Measurements from ENCODE around the gene PLAC1.

PLAC1 gene

GRCh38 chrX:134571796-134572195, 86.5 kb downstream of the PLAC1 start:
- no peak for DNase-seq

DNA sequence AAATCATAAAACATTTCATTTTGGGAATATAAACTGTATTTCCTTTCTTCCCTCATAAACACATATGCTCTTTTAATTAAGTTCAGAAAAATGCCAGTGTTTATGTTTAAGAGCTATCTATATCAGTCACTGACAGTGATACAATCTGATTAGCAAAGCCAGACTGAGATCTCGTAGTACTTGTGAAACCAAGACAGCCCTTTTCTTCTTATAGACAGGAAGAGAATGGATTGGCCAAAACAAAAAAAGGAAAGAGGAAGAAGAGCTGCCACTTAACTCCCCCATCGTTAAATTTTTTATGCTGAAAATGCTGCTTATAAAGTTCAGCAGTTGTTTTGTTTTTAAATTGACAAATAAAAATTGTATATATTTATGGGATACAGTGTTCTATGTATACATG, 87.4 kb downstream of the PLAC1 start:
- no peak for DNase-seq

GRCh38 chrX:134570509-134570846, 87.8 kb downstream of the PLAC1 start:
- DNase-seq, result no peak

- no peak for DNase-seq
Measured at GRCh38 chrX:134569306-134569705, 89.0 kb downstream of the PLAC1 start.

DNA sequence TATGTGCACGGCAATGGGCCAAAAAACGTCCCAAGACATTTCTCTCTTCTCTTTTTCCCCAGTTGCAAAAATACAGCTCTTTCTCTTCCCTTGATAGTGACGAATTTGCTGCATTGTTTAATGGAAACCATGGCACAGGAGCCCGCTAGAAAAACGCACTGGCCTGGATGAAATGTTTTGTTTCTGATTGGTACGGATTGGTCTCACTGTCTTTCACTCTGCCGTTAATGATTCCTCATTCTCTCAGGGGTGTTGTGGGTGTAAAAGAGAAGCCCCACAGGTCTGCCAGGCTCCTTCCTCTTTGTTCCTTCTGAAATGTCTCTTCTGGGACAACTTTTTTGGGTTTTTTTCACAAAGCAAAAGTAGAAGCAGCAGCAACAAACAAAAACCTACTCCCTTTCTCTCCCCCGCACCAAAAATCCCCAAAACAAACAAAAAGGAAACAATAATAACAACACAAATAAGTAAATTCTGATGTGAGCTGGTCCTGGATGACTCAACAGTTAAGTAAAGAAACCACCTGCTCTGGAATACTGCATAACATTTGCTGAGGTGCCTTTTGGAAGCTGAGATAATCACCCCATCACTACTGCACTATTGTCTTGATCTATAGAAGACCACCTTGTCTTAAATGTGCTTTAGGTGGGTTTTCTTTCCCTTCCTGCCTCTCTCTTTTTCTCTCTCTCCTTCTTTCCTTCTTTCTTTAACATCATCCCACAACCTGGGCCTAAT, 89.8 kb downstream of the PLAC1 start:
- DNase-seq, result no peak

DNA sequence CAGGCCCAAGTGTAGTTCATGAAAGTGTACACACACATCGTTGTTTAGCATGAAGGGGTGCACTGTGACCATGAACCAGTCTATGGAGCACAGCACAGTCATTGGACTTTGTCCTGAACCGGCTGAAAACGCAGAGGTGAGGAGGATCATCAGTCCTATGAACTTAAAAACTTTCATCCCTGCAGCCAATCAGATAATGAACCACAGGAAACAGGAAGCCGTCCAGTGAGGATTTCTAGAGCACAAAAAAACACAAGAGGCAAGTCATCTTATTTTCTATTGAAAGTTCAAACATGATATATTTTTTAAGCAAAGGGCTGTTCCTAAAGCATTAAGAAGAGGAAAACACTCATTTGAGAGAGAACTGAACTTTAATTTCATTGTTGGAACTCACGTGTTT, 91.8 kb downstream of the PLAC1 start:
- no peak for DNase-seq

DNA sequence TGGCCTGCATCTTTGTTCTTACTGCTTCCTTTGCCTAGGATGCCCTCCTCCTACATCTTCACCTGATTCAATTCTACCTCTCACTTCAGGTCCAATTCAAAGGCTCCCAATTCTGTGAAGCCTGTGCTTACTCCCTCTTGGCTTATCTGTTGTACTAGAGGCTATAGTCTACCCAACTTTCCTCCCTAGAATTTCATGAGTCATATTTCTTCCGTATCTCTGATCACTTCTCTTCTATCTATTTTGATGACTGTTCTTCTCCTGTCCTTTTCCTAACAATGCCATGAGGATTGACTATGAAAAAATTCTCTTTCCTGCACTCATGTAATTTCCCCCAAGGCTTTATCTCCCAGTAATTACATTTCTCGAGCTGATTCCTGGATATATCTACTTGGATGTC, 96.3 kb downstream of the PLAC1 start:
- no peak for DNase-seq

- peak; percentile 35 for DNase-seq
Measured at GRCh38 chrX:134558133-134558532, 100.1 kb downstream of the PLAC1 start.

DNA sequence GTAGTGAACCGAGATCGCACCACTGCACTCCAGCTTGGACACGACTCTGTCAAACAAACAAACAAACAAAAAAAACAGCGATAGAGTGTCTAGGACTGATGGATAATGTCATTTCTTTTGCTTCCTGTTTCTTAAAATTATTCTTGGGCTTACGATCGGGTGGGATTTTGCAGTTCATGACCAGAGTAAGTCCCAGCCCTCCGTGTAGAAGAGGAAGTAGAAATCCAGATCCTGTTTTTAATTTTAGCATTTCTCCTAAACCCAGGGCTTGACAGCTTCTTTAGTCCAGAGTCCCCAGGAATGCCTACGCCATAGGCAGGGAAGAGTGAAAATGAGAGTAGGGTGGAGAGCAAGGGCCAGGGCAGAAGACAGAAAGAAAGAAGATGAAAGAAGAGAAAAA, 104.0 kb downstream of the PLAC1 start:
- no peak for DNase-seq

DNA sequence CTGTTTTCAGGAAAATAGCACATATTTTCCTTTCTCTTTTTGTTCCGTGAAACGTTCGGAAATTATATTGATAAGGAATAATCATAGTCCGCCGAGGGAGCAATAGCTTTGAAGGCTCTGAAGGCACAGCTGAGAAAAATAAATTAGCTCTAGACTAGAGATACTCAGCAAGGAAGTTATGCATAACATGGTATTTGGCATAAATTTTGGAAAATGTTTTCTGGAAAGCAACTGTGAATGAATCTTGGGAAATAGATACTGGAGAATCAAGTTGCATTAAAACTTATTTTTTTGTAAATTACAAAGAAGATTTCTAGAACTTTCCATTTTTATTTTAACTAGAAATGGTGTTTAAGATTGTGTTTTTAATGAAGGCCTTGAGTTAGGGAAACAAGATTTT, 105.9 kb downstream of the PLAC1 start:
- no peak for DNase-seq

GRCh38 chrX:134551376-134552048, 106.8 kb downstream of the PLAC1 start:
- DNase-seq, result no peak

DNA sequence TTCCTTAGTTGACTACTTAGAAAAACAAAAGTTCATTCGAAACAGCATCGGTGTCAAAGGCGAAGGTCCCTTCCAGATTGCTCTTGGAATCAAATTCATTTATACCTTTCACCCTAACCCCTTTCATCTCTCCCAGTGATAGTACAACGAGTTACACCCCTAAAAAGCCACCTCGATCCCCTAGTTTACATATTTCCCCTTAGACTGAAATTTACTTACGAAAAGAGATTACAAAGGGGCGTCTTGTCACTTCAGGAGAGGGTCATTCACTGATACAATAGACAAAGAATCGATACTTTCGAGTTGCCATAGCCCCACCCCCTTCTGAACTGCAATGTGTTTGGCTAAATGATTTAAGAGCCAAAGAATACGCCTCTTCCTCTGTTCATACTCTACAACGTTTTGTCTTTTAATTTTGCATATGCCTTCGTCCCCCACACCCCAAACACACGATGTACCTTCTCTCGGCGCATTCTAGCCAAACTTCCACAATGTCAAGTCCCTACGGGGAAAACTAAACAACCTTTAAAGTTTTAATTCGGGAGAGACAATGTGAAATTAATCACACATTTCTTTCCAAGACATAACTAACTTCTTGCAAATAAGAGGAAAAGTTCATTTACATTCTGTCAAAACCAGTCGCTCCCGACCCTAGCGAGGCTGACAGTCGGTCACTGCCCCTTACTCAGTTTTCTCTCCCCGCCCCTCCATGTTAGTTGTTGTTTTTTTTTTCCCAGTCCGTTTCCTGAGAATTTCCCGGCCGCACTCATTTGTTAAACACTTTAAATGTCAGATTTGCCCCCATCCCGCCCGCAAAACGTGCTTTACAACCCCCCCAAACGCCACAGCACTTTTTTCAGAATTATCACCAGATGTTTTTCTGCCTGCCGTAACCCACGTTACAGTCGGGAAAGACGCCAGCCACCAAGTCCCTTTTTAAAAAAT, 109.7 kb downstream of the PLAC1 start:
- DNase-seq, result peak; percentile 25

- DNase-seq, result no peak
Measured at GRCh38 chrX:134547047-134547679, 111.1 kb downstream of the PLAC1 start.

GRCh38 chrX:134546187-134546586, 112.1 kb downstream of the PLAC1 start:
- DNase-seq, result no peak

- no peak for DNase-seq
Measured at GRCh38 chrX:134545510-134545909, 112.8 kb downstream of the PLAC1 start.

DNA sequence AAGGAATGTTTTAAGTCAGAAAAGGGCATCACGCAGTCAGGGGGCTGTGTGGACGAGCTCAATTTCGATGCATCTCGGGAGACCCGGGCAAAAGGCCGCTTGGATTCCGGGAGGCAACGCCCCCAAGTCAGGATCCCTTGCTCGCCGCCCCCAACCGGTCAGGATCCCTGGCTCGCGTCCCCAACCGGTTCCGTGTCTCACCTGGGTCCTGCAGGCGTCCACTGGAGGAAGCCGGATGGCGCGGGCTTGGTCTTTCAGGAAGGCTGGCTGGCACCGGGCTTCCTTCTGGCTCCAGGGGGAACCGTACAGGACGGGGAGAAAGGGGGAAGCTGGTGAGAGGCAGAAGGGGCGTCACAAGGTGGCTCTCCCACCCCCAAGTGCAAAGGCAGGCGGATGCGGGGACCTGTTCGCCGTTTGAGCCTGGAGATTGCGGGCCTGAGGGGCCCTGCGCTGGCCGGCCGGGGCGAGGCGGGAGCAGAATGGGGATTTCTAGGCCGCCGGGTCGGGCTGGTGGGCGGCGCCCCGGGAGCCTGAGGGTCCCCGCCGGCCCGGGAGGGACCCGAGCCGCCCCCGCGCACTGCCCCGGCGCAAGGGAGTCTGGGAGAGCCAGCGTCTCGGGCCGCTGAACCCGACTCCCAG, 113.6 kb downstream of the PLAC1 start:
- no peak for DNase-seq

DNA sequence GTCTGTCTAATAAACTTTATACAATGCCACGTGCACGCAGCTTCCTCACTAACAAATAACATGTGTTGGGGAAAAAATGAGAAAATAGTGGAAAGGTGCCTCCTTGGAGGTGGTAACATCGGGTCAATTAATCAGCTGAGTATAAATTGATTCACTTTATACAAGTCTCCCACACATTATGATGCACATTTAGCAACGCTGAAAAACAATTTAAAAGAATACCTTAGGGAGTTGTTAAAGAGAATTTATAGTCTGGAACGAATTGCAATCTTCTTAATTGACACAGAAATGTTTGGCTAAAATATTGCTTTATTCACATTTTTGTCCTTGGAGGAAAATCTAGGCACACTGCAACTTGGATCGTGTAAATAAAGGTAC, 114.1 kb downstream of the PLAC1 start:
- DNase-seq, result no peak

DNA sequence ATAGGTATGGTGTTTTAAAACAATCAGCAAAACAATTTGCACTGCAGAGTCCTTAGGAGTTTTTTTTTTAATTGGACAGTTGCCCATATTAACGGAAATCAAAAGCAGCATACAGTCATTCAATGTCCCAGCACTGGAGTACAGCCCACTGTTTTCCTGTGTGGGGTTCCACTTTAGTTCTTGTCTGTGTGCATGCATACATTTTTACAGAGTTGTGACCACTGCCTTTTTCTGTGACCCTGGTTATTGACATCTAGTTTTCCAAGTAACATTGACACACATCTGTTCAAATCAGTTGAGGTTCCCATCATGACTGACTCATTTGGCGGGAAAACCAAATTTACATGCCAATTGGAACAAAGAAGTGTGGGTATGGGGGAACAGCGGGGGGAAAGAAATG, 115.0 kb downstream of the PLAC1 start:
- no peak for DNase-seq

- peak; percentile 36 for DNase-seq
Measured at GRCh38 chrX:134542485-134542884, 115.8 kb downstream of the PLAC1 start.

- no peak for DNase-seq
Measured at GRCh38 chrX:134541906-134542305, 116.4 kb downstream of the PLAC1 start.

DNA sequence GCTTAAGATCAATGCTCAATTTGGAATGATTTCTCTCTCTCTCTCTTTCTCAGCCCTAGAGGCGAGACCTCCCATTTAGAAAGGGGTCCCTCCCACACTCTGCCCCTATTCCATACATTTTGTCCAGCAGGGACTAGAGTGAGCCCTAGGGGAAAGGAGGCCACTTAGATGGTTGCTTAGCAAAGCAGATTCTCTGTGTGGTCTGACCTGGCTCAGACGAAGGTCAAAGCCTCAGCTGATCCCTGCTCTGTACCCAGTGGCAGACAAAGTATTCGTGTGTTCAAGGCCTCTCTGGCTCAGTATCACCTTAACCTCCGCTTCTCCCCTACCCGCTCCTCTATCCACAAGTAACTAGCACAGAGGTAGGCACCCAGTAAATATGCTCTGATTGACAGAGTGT, 120.0 kb downstream of the PLAC1 start:
- DNase-seq, result no peak

DNA sequence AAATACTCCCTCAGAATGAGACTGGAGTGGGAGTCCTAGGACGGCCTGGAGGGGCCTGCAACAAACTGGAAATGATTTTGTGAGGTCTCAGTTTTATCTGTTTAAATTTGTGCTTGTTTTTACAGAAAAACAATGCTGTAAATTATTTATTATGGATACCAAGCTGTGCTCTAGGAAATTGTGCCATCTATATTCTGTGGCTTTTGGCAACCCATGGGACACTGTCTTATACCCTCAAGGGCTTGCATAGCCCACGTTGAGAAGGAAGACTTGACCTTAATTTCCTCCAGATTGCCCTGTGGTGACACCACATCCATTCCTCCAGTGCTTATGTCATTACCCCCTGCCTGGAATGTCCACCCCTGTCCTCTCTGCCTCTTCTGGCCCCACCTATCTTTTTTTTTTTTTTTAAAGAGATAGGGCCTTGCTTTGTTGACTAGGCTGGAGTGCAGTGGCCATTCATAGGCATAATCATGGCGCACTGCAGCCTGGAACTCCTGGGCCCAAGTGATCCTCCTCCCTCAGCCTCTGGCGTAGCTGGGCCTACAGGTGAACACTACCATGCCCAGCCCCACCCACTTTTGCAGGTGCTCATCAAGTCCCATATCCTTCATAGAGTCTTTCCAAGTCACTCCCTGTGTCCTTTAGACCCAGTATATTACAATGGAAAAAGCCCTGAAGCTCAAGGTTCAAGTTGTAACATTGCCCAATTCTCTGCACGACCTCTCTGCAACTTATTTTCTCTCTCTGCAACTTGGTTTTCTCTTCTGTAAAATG, 120.9 kb downstream of the PLAC1 start:
- DNase-seq, result no peak

Data from RPMI8226 (cell line).